HG03558 (cell line): ENCODE results near the gene CYGB.

Experiments used
- ATAC-seq: cut with Tn5 transposase; IDR thresholded peaks from one replicate; pipeline ENCODE4 v1.9.1; 2021; ENCODE audit warnings: moderate number of reproducible peaks; ENCODE audit not compliant: unreplicated experiment; ENCODE audit errors: extremely low read depth

Gene CYGB

DNA sequence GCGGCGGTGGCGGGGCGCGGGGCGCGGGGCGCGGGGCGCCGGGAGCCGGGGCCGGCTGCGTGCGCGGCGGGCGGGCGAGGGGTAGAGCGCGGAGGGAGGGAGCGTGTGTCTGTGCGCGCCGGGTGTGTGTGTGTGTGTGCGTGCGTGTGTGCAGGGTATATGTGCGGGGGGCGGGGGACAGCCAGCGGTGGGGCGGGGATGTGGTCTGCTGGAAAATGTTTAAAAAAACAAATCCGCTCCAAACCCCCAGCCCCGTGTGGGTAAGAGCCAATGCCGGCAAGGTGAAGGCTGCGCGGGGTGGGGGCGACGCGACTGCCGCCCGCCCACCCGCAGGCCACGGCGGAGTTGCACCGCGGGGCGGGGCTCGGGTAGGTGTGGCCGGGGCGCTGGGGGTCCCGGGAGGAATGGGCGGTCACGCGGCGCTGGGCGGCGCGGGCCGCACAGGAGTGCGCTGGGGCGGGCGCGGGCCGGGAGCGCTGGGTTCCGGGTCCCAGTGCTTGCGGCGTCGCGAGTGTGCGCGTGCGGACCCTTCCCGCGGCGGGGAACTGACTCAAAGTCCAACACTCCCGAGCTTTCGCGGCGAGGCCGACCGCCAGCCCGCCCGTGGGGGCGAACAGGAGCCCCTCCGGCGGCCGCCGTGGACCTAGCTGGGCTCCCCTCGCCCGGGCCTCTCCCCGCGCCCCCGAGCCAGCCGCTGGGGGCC is at the start of gene CYGB:
Gene CYGB, minus strand, starts transcription at position 132 of the 703 bp plus-strand sequence. CDS start 167 bp downstream, outside the sequence.
- no peak for ATAC-seq

DNA sequence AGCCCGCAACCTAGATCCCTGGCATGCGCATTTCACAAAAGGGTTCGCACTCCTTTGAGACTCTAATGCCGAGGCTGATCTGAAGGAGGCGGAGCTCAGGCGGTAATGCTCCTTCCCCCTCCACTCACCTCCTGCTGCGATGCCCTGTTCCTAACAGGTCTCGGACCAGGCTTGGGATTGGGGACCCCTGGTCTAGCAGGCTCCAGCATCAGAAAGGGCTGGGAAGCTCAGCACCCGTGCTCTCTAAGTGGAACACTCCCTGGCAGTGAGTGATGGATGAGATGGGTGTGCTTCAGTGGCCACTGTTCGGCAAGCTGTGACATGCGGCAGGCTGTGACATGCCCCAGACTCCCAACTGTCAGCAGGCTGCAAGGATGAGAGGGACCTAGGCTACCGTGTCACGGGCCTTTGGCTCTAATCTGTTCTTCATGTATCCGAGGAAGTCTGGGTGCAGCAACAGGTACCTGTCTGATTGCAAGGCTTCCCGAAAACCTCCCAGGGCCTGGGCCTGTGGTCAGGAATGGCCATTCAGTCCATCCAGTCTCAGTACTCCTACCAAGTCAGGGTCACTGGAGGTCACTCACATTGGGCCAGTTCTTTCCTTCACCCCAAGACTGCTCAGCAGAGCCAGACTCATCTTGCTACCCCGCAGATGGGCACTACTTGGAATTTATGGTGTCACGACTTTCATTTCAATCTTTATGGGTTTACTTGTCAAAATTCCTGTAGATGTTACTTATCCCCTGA is 49.4 kb upstream of the CYGB start:
- no peak for ATAC-seq

DNA sequence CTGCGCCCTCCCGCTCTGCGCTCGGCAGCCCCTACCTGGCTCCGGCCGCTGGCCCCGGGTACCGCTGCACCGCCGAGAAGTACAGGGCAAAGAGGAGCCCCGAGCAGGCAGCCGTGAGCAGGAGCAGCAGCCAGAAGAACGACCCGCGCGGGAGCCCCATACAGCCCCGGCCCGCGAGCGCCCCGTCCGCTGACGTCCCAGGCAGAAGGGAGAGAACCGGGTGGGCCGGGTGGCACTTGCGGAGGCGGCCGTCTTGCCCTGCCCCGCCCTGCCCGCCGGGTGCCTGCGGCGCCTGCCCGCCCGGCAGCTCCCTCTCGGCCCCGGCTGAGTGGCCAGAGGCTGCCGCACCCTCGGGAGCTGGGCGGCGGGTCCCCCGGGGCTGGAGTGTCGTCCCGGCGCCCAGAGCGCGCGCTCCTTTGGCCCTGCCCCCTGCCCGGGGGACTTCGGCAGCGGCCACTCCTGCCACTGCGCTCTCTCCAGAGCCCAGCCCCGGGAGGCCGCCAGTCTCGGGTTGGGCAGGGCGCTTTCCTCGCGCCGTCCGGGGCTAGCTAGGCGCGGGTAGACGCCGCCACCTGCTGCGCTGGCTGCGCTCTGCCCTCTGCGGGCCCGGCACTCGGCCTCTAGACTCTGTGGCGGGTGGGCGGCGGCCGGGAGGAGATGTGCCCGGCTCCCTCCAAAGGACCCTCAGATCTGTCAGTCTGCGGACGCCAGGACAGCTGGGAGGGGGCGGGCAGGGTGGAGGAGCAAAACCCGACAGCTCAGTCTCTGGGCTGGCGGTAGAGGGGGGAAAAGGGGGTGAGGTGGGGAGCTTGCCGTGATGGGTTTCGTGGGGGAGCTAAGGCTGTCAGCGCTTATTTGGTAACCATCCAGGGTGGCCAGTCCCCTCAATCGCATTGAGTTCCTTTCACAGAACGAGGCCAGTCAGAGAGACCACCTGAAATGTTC is 48.4 kb upstream of the CYGB start, which contains the start of gene ST6GALNAC2:
Gene ST6GALNAC2, minus strand, starts transcription at position 212 of the 945 bp plus-strand sequence. Its CDS starts 52 bp downstream, at position 160.
- no peak for ATAC-seq

DNA sequence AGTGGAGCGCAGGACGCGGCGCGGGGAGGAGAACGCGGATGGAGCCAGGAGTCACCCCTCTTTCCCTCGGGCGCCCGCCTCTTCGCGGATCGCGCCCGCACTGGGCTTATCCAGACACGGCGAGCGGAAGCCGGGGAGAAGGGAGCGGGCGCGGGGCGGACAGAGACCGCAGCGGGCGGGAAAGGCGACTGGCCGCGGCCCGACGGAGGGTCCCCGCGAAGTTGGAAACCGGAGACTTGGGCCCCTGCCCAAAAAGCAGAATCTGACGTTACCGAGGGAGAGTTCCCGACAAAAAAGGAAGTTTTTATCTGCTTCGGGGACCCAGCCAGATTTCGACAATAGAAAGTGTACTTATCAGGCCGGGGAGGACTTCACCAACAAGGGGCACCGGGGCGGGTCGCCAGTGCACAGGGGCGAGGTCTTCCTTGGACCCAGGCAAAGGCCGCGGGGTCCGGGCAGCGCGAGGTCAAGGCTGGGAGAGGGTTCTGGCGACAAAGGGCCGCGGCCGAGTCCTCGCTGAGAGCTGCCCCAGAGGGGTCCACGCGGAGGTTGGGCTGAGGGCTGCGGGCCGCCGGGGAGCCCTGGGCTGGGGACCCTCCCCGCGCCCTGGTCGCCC is 47.6 kb upstream of the CYGB start:
- ATAC-seq: no peak

DNA sequence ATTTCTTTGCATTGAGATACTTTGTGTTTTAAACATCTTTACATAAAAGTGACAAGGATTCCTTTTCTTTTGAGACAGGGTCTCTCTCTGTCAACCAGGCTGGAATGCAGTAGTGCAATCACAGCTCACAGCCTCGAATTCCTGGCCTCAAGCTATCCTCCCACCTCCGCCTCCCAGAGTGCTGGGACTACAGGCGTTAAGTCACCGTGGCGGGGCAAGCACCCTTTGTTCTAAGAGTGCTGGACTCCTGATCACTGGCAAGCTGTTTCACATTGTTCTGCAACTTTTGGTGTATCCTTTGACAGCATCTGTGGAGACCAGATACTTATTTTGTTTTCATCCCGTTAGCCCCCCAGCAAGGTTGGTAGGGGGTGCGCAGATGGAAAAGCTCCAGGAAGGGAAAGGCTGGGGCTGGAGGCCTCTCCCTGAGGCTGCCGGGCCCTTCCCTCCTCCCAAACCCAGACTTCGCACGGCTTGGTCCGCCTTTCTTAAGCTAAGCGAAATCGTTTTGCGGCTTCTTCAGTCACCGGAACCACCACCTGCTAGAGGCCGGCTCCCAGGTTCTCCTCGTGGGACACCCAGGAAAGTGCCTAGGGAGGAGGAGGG is 47.0 kb upstream of the CYGB start:
- no peak for ATAC-seq

DNA sequence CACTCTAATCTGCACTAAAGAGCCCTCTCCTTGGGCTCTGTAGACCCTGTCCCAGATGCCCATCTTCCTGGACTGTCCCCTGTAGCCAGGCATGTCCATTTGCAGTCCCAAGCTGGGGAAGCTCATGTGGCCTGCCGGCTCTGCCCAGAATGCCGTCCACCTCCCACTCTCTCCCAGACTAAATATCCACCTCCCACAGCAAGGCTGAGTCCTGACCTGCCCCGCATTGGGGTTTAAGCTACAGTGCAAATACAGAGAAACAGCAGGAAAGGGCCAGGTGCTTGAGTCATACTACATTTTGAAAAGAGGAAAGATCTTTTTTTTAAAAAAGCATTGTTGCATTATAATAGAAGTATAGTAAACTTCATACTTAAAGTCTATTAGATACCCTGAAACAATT is 45.2 kb upstream of the CYGB start:
- no peak for ATAC-seq

DNA sequence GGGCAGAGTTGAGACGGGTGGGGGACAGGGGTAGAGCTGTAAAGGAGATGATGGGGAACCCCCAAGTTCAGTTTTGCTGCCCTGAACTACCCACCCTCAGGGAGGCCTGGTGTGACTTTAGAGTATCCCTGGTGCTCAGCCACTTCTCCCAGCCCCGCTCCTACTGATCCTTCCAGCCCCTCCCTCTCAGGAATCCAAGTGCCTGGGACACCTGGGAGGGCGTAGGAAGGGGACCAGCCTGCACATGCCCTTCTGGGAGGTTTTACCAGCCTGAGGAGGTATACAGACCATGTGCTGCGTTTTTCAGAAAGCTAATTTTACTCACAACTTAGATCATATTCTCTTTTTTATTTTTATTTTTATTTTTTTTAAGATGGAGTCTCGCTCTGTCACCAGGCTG is 44.0 kb upstream of the CYGB start:
- ATAC-seq: no peak

DNA sequence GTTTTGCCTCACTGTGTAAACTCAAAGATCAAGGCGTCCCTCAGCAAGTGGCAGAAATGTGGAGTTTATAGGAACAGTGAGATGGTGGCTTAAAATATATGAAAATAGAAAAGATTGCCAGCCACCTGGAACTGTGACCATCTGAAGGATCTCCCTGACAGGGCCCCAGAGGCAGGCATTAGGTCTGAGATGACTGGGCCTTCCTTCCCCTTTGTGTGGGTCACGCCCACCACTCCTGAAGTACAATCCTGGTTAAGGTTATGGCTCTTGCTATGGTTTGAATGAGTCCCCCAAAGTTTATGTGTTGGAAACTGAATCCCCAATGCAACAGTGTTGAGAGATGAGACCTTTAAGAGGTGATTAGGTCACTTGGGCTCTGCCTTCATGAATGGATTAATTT is 41.8 kb upstream of the CYGB start:
- no peak for ATAC-seq

DNA sequence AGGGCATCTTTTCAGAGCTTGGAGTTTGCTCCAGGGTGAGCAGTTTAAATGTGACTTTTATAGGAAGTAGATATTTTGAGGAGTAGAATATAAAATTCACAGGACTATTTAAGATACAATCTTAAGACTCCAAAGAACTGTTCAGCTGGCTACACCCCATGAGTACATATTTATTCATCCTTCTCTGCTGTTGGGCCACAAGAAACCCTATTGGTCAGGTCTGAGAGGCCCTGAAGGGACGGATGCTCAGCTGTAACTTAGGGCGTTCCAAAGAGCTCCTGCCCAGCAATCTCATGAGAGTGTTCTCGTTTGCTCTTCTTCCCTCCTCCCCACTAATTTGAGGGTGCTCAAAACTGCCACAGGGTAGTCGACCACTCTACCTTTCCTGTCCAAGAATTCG is 40.9 kb upstream of the CYGB start:
- ATAC-seq: no peak

DNA sequence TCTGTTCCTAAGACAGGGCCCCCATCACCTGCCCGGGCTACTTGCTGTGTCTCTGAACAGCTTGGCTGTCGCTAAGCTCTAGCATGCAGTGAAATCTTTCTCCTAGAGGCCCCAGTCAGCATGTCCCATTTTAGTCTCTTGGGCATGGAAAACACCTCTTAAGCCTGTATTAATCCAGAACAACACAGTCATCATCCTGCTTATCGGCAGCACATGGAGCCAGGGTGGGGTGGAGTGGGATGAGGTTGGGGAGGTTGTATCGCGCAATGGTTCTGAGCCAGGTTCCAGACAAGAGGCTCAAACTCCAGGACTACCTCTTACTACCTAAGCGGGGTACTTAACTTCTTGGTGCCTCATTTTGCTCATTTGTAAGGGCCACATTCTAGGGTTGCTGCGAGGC is 40.4 kb upstream of the CYGB start:
- ATAC-seq: no peak

DNA sequence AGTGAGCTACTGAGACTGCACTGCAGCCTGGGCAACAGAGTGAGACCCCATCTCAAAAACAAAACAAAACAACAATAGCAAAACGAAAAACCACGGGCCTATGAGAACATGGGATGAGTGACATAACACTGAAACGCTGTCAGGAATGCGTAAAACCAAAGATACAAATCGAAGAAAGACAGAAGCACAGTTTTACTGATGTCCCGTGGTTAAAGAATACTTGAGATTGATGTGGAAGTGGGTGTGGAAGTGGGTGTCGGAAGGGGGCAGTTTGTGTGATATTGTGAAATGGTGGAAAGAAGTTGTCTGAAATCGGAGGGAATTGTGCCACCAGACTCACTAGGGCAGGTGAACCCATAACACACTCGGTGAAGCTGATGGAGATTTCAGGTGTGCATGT is 38.7 kb upstream of the CYGB start:
- ATAC-seq: no peak

DNA sequence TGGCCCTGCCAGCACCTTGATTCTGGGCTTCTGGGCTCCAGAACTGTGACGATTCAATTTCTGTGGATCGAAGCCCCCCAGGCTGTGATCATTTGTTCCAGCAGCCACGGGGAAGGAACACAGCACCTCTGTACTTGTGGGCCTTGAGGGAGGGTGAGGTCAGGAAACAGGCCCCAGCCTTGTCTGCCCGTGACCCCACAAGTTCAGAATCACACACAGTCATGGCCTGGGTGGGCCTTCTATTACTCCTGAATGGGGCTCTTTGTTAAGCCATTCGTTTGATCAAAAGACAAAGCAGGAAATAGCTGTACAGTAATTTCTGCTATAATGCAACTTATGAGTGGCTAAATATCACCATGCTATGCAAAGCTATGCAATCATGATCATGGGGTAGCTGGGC is 38.1 kb upstream of the CYGB start:
- no peak for ATAC-seq

DNA sequence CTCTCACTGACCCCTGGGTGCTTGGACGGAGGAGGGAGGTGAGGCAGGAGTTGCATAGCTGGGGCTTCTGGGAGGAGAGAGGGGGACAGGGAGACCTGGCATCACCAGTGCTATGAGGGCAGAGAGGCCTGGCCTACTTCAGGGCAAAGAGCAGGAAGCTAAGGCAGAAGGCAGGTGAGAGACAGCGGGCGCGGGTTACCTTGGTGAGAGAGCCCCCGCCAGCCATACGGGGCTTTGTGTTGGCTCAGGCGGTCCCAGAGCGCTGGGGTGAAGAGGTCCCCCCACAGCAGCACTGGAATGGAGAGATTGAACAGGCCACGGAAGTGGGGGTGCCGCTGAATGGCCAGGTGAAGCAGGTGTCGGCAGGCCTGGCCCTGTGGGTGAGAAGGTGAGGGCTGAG is 36.7 kb upstream of the CYGB start:
- ATAC-seq: no peak

DNA sequence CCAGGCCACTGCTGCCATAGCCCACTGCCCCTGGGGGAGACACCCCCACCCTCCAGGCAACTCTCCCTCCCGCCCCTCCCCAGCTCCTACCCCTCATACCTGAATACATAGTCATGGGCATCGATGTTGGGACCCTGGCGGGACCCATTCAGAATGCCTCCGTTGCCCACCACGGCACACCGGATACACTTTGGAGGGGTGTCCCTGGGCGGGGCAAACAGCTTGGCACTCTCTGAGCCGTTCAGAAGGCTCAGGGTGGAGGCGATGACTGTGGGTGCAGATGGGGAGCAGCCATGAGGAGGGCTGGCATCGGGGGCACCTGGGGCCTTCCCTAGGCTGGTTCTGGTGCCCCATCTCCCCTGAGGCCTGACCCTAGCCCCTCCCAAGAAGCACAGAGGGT is 35.6 kb upstream of the CYGB start:
- ATAC-seq: no peak

DNA sequence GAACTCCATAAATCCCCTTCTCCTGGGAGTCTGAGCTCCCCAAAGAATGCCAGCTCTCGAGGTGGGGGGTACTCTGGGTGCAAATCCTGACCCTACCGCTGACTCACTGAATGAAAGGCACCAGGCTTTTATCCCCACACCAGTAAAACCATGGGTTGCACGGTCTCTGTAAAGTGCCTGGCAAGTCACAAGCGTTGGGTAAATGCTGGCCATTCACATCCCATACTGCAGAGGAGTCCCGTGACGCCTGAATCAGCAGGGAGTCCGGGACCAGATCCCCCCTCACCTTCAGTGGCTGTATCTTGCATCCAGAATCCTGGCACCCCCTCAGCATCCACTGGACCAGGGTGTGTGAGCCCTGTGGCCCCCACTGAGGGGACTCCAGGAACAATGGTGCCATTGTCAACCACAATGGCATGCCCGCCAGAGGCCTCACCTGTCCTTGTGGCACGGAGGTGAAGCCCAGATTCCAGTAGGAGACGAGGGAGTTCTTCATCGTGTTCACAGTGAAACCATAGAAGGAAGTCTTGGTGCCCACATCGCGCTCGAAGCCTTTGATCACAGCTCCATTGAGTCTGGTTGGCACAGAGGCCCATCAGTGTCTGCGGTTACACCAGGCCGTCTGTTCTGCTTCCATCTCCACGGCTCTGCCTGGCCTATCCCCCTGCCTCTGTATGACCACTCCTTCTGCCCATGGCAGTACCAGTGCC is 34.8 kb upstream of the CYGB start:
- no peak for ATAC-seq

DNA sequence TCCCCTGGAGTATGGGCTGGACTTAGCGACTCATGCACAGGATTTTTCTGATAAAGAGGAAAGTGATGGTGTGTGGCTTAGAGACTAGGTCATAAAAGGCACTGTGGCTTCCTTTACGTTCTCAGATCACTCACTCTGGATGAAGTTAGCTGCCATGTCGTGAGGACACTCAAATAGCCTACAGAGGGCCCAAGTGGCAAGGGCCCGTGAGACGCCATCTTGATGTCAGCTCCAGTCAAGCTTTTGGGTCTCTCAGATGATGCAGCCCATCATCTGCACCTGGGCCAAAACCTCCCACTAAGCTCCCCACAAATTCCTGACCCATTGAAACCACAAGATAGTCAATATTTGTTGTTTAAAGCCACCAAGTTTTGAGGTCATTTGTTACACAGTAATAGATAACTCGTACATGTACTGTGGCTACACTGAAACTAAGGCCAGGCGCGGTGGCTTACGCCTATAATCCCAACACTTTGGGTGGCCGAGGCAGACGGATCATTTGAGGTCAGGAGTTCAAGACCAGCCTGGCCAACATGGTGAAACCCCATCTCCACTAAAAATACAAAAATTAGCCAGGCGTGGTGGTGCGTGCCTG is 33.5 kb upstream of the CYGB start:
- ATAC-seq: no peak

DNA sequence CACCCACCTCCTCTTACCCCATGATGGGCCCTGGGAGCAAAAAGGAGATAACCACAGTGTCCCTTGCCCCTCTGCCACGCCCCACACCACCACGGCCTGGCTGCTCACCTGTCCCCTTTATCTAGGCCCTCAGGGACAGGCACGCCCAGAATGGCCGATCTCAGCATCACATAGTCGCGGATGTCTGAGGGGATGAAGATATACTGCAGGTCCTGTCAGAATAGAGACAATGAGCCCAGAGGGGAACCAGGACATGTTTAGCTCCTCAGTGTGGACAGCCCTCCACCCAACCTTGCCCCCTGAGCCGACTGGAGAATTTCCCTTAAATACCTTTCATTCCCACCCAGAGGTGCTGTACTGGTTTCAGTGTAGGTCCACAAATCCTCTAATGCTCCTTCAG is 32.9 kb upstream of the CYGB start:
- no peak for ATAC-seq

DNA sequence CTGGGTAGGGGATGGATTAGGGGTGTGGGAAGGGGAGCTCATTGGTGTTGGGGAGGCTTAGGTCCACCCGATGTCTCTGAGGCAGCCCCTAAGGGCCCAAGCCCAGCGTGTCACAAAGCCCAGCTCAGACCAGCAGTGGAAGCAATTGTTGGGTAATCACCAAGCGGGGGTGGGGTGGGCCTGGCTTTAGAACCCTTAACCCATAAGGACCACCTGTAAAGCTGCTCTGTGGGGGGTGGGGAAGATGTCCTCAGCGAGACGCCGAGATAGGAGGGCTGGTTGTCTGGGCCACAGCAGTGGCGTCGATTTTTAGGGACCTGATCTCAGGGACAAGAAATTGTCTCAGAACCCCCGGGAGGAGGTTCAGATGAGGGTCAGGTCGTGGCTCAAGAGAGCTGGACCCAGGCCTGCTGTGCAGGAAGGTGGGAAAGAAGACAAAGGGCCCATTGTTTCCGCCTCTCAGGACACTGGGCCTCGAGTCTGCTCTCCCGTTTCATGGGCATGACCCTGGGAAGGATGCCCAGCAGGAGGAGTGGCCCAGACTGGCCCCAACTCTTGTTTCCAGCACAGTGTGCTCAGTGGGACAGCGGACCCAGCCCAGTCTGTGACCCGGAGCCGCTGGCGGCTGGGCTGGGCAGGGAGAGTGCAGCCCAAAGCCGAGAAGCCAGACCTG is 32.2 kb upstream of the CYGB start:
- no peak for ATAC-seq
